Measurements from ENCODE around the gene SAXO1.

DNA sequence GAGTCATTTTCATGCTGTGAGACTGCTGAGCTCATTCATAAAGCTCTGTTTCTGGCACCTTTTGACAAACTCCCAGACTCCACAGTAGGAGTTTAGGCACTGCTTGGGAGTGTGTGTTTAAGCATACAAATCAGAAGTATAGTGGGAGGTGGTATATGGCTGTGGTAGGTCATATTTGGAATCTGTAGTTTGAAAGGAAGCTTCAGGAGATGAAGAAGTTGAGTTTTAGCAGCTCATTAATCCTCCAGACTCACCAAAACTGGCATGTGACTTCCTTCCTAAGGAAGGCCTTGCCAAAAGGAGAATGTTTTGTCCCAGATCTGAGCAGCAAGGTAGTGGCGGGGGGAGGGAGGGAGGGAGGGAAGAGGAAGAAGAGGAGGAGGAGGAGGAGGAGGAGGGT is 52.8 kb downstream of the SAXO1 start:
- TF ChIP-seq POLR2A (IDR thresholded peaks at IDR 0.05; ENCODE audit: low read length) (no peak), GATA1 (IDR thresholded peaks at IDR 0.05; ENCODE audit: low read depth, low read length) (no peak)

Measured in erythroblast (primary cell).